H1 (cell line): ENCODE measurements around the gene MGAT5B. TPM values are rescaled to one million over a fixed set of nuclear protein-coding genes. Genes with fewer than 3 reads are reported as not detected.

Experiments
- CTCF ChIA-PET: fragments of 300-600 bp; sonication (Branson Sonifier 250); formaldehyde crosslinking; loops from one replicate; lab custom pipeline; 2021; ENCODE audit not compliant: partially characterized antibody; lab: Charles Lee
- POLR2A ChIA-PET: fragments of 300-600 bp; sonication (Branson Sonifier 250); formaldehyde crosslinking; loops from one replicate; lab custom pipeline; 2021; ENCODE audit warnings: inconsistent platforms; ENCODE audit not compliant: partially characterized antibody; lab: Charles Lee
- DNase-seq, 2 experiments: peaks; one replicate each; pipeline versions ENCODE4 v3.0.0 to v3.0.0-alpha.2; 2010 to 2022; ENCODE audit warnings: low spot score in 2 of 2, low read depth in 1 of 2, mixed read lengths in 1 of 2
- FAIRE-seq: peaks from 2 replicates; lab custom pipeline; 2011; peaks lifted over from hg19 to GRCh38; lab: Jason Lieb, UNC
- H2AFZ ChIP-seq: 2 replicates; pipeline ENCODE4 v1.8.1; 2012; ENCODE audit warnings: low read length, inconsistent platforms
- H2AK5ac ChIP-seq: 2 replicates; pipeline ENCODE4 v1.6.1; 2013; ENCODE audit warnings: low read depth, low read length
- H2BK120ac ChIP-seq: replicated peaks from 2 replicates; pipeline ENCODE3; 2013; ENCODE audit warnings: low read depth, low read length, inconsistent platforms
- H2BK12ac ChIP-seq: 2 replicates; pipeline ENCODE4 v1.6.1; 2013; ENCODE audit warnings: low read depth, low read length
- H2BK15ac ChIP-seq: 2 replicates; pipeline ENCODE4 v1.6.1; 2013; ENCODE audit warnings: low read length
- H2BK20ac ChIP-seq: 2 replicates; pipeline ENCODE4 v1.6.1; 2013; ENCODE audit warnings: low read length
- H2BK5ac ChIP-seq: 2 replicates; pipeline ENCODE4 v1.6.1; 2013; ENCODE audit warnings: low read depth, low read length
- H3K14ac ChIP-seq: 2 replicates; pipeline ENCODE4 v1.6.1; 2013; ENCODE audit warnings: inconsistent platforms; ENCODE audit not compliant: insufficient read length
- H3K18ac ChIP-seq: 2 replicates; pipeline ENCODE4 v1.6.1; 2013; ENCODE audit warnings: low read length; ENCODE audit errors: extremely low read depth
- H3K23ac ChIP-seq: 2 replicates; pipeline ENCODE4 v1.6.1; 2013; ENCODE audit warnings: inconsistent platforms; ENCODE audit not compliant: insufficient read length
- H3K23me2 ChIP-seq: 2 replicates; pipeline ENCODE4 v1.6.1; 2013; ENCODE audit warnings: low read depth, low read length
- H3K27ac ChIP-seq: 2 replicates; pipeline ENCODE4 v1.6.1; 2011; ENCODE audit warnings: low read depth, low read length, inconsistent platforms
- H3K27me3 ChIP-seq, 4 experiments: replicated peaks in 1 of 4; 1 replicate in 1 of 4; 2 replicates in 3 of 4; pipeline versions ENCODE4 v1.6.1 to v1.8.1; 2011 to 2013; ENCODE audit warnings: low read length in 3 of 4, mild to moderate bottlenecking in 3 of 4, inconsistent platforms in 2 of 4, mixed read lengths in 2 of 4, moderate library complexity in 1 of 4; ENCODE audit not compliant: control insufficient read depth in 3 of 4, insufficient read depth in 3 of 4; ENCODE audit errors: extremely low read depth in 1 of 4
- H3K36me3 ChIP-seq, 4 experiments: 2 replicates each; pipeline versions ENCODE4 v1.6.1 to v1.8.1; 2011 to 2013; ENCODE audit warnings: mild to moderate bottlenecking in 4 of 4, low read length in 3 of 4, moderate library complexity in 2 of 4, control low read depth in 1 of 4, inconsistent platforms in 1 of 4; ENCODE audit not compliant: insufficient read depth in 4 of 4, control insufficient read depth in 2 of 4
- H3K4ac ChIP-seq: replicated peaks from 2 replicates; pipeline ENCODE3; 2013; ENCODE audit warnings: low read length, low read depth, mixed read lengths, inconsistent platforms; ENCODE audit not compliant: insufficient read length
- H3K4me1 ChIP-seq, 4 experiments: replicated peaks in 1 of 4; 1 replicate in 1 of 4; 2 replicates in 3 of 4; pipeline versions ENCODE4 v1.6.1 to v1.8.1; 2011 to 2013; ENCODE audit warnings: low read length in 3 of 4, inconsistent platforms in 2 of 4, mixed read lengths in 1 of 4; ENCODE audit not compliant: insufficient read depth in 4 of 4, control insufficient read depth in 3 of 4
- H3K4me2 ChIP-seq, 2 experiments: 2 replicates each; pipeline versions ENCODE4 v1.6.1 to v1.8.1; 2011 to 2013; ENCODE audit warnings: low read depth in 2 of 2, low read length in 2 of 2, control low read depth in 1 of 2, inconsistent platforms in 1 of 2, mild to moderate bottlenecking in 1 of 2; ENCODE audit not compliant: insufficient read depth in 1 of 2
- H3K4me3 ChIP-seq, 4 experiments: fragments of 200-600, 300-600 bp in 1 of 4; sonication (generic), shearing (Covaris generic), sonication (Bioruptor Twin) in 1 of 4; 2 replicates each; pipeline versions ENCODE4 v1.5.1 to v1.8.1; 2011 to 2016; ENCODE audit warnings: low read length in 4 of 4, low read depth in 3 of 4, control low read depth in 2 of 4, inconsistent platforms in 2 of 4, mild to moderate bottlenecking in 2 of 4, mixed read lengths in 1 of 4, moderate library complexity in 1 of 4; ENCODE audit not compliant: insufficient read depth in 2 of 4; ENCODE audit errors: extremely low read depth in 1 of 4
- H3K56ac ChIP-seq: replicated peaks from 2 replicates; pipeline ENCODE3; 2013; ENCODE audit warnings: low read depth, mild to moderate bottlenecking, mixed read lengths, low read length, inconsistent platforms; ENCODE audit not compliant: insufficient read length
- H3K79me1 ChIP-seq: 2 replicates; pipeline ENCODE4 v1.6.1; 2013; ENCODE audit warnings: low read depth, low read length, control low read depth
- H3K79me2 ChIP-seq, 2 experiments: 2 replicates each; pipeline versions ENCODE4 v1.6.1 to v1.8.1; 2012 to 2013; ENCODE audit warnings: low read length in 2 of 2, mild to moderate bottlenecking in 2 of 2, inconsistent platforms in 1 of 2; ENCODE audit not compliant: insufficient read depth in 2 of 2, control insufficient read depth in 1 of 2
- H3K9ac ChIP-seq, 4 experiments: replicated peaks in 1 of 4; 1 replicate in 1 of 4; 2 replicates in 3 of 4; pipeline versions ENCODE4 v1.6.1 to v1.8.1; 2011 to 2013; ENCODE audit warnings: low read depth in 3 of 4, low read length in 3 of 4, control low read depth in 2 of 4, mild to moderate bottlenecking in 2 of 4, moderate library complexity in 2 of 4, inconsistent platforms in 1 of 4; ENCODE audit errors: extremely low read depth in 1 of 4
- H3K9me3 ChIP-seq, 2 experiments: 2 replicates each; pipeline versions ENCODE4 v1.6.1 to v1.8.1; 2012 to 2013; ENCODE audit warnings: mild to moderate bottlenecking in 2 of 2, moderate library complexity in 2 of 2, control low read depth in 1 of 2, inconsistent platforms in 1 of 2, low read depth in 1 of 2, low read length in 1 of 2, mixed read lengths in 1 of 2; ENCODE audit not compliant: insufficient read depth in 2 of 2
- H4K20me1 ChIP-seq, 2 experiments: replicated peaks in 1 of 2; 2 replicates each; pipeline versions ENCODE3 to v1.8.1; 2011 to 2013; ENCODE audit warnings: inconsistent platforms in 2 of 2, low read length in 2 of 2, mild to moderate bottlenecking in 1 of 2; ENCODE audit not compliant: insufficient read depth in 2 of 2, control insufficient read depth in 1 of 2
- H4K5ac ChIP-seq: 2 replicates; pipeline ENCODE4 v1.6.1; 2013; ENCODE audit warnings: low read length, low read depth, mixed read lengths, inconsistent platforms; ENCODE audit not compliant: insufficient read length
- H4K8ac ChIP-seq: 2 replicates; pipeline ENCODE4 v1.8.0; 2013; ENCODE audit warnings: mild to moderate bottlenecking, moderate library complexity, low read length, inconsistent platforms; ENCODE audit not compliant: insufficient read depth; ENCODE audit errors: extremely low read depth
- H4K91ac ChIP-seq: replicated peaks from 2 replicates; pipeline ENCODE3; 2013; ENCODE audit warnings: low read length, mixed read lengths, inconsistent platforms; ENCODE audit not compliant: insufficient read length
- BCL11A ChIP-seq, 2 experiments: IDR thresholded peaks; one replicate each; pipeline ENCODE4 v1.6.1; 2011; ENCODE audit warnings: low read depth in 2 of 2, low read length in 2 of 2, mild to moderate bottlenecking in 2 of 2
- BRCA1 ChIP-seq: IDR thresholded peaks from 2 replicates; pipeline ENCODE4 v1.6.1; 2012; ENCODE audit warnings: low read depth, low read length, improper control_type of control experiment
- GTF2F1 ChIP-seq: IDR thresholded peaks from 2 replicates; pipeline ENCODE4 v1.6.1; 2012; ENCODE audit warnings: low read depth, low read length, improper control_type of control experiment, borderline replicate concordance
- HDAC2 ChIP-seq, 2 experiments: fragments of 300-600 bp in 1 of 2; sonication (generic) in 1 of 2; IDR thresholded peaks; 2 replicates each; pipeline ENCODE4 v1.6.1; 2011 to 2012; ENCODE audit warnings: low read depth in 2 of 2, low read length in 2 of 2, mild to moderate bottlenecking in 2 of 2, moderate library complexity in 2 of 2, borderline replicate concordance in 1 of 2, inconsistent platforms in 1 of 2
- JUND ChIP-seq: IDR thresholded peaks from 2 replicates; pipeline ENCODE4 v1.6.1; 2011; ENCODE audit warnings: mild to moderate bottlenecking, improper control_type of control experiment, low read length
- MAX ChIP-seq: IDR thresholded peaks from 2 replicates; pipeline ENCODE4 v1.6.1; 2012; ENCODE audit warnings: inconsistent platforms
- NANOG ChIP-seq: IDR thresholded peaks from 2 replicates; pipeline ENCODE4 v1.6.1; 2011; ENCODE audit warnings: low read length, low read depth, mild to moderate bottlenecking, inconsistent platforms; ENCODE audit not compliant: insufficient read depth, poor library complexity, severe bottlenecking
- RAD21 ChIP-seq, 2 experiments: IDR thresholded peaks in 1 of 2; conservative IDR thresholded peaks in 1 of 2; 2 replicates each; pipeline ENCODE4 v1.6.1; 2011; ENCODE audit warnings: low read depth in 2 of 2, low read length in 2 of 2, improper control_type of control experiment in 1 of 2, inconsistent platforms in 1 of 2, mild to moderate bottlenecking in 1 of 2, moderate library complexity in 1 of 2
- SP1 ChIP-seq: IDR thresholded peaks from 2 replicates; pipeline ENCODE4 v1.6.1; 2011; ENCODE audit warnings: low read depth, low read length
- WGBS, 2 experiments: shearing (Covaris generic) in 1 of 2; methylation state at CpG; one replicate each; pipeline versions ENCODE4 v1.1.6 to v1.1.7; 2013 to 2015; ENCODE audit warnings: low lambda C conversion rate in 2 of 2, mixed read lengths in 2 of 2, inconsistent platforms in 1 of 2, low coverage in 1 of 2, missing lambda C conversion rate in 1 of 2; ENCODE audit not compliant: insufficient replicate concordance in 2 of 2, insufficient coverage in 1 of 2, insufficient read length in 1 of 2; ENCODE audit errors: extremely low coverage in 1 of 2, missing lambda C conversion rate in 1 of 2; 5-methylcytosine and 5-hydroxymethylcytosine counted together
- polyA plus RNA-seq, 7 experiments: library from polyadenylated mRNA; depleted of rRNA in 3 of 7; stranded (reverse) in 5 of 7; unstranded in 2 of 7; fragments of >200 nt in 5 of 7; fragments of 200-250 nt in 2 of 7; gene quantifications; 1 replicate in 5 of 7; 2 replicates in 1 of 7; 4 replicates in 1 of 7; pipeline versions ENCODE4 v1.2.1 to v1.2.3, GENCODE V29; 2011 to 2013; ENCODE audit warnings: missing spikeins in 2 of 7, mixed read lengths in 2 of 7
- total RNA-seq: library from RNA; stranded (reverse); fragmentation: NEBNext Ultra II Directional; extraction: Animal tissue kit (Norgen Biotek cat#: 25700); gene quantifications from 2 replicates; pipeline ENCODE4 v1.2.1, GENCODE V29; 2021

Gene MGAT5B
- total and polyA plus RNA-seq, 2 of the 8 experiments (the other 6 are each of a cell fraction or from before 2014, with no cell fraction given), result 7.9 to 8.2 TPM

- H3K56ac ChIP-seq, result no peak overlapping the region
- no peak overlapping the region for H3K4me2 ChIP-seq
- peaks cover 0 to 2% (median 0%) of the 10 kb centered on the region in 4 experiments; a peak in 1 of 7 replicates for H3K4me1 ChIP-seq
- H3K79me2 ChIP-seq, result no peaks in the 10 kb centered on the region
- no peak overlapping the region for H2BK5ac ChIP-seq
- no peak overlapping the region for H3K4ac ChIP-seq
- no peak overlapping the region for H2AFZ ChIP-seq
- no peak overlapping the region for H3K18ac ChIP-seq
- WGBS, 2 experiments, result 80% methylated on average over 2 of the region's 2 CpGs; no CpG with 5 or more reads in 1 of the 2 experiments
- DNase-seq (no peak), FAIRE-seq (no peak)
- H4K5ac ChIP-seq, result no peak overlapping the region
- H2BK15ac ChIP-seq, result no peak overlapping the region
- H3K79me1 ChIP-seq, result no peaks in the 10 kb centered on the region
- no peaks in the 10 kb centered on the region for H3K36me3 ChIP-seq
- no peak overlapping the region for H2AK5ac ChIP-seq
- H3K9me3 ChIP-seq, result 0 out of 4 replicates have a peak, but pooled peaks cover 0 to 3% of the 10 kb centered on the region in 2 experiments
- H3K9ac ChIP-seq, result no peak overlapping the region
- H3K27ac ChIP-seq, result no peak overlapping the region
- no peak overlapping the region for H3K14ac ChIP-seq
- POLR2A ChIA-PET, result no interaction called here
- H4K8ac ChIP-seq, result no peak overlapping the region
- H3K23me2 ChIP-seq, result no peaks in the 10 kb centered on the region
- TF ChIP-seq MAX, result no peak
- no peak for TF ChIP-seq BCL11A (IDR thresholded peaks at IDR 0.05; ENCODE audit: low read depth in 2 of 2, low read length in 2 of 2)
- no peak for TF ChIP-seq BRCA1
- no peak for TF ChIP-seq JUND
- no peak for TF ChIP-seq SP1
- TF ChIP-seq GTF2F1, result no peak
- TF ChIP-seq NANOG, result no peak
- no peak for TF ChIP-seq HDAC2 (IDR thresholded peaks at IDR 0.05; ENCODE audit: borderline replicate concordance in 1 of 2, low read depth in 2 of 2, low read length in 2 of 2)
- TF ChIP-seq RAD21 (IDR thresholded peaks at IDR 0.05 in 1 of 2, conservative IDR thresholded peaks at IDR 0.05 in 1 of 2; ENCODE audit: low read depth in 2 of 2, low read length in 2 of 2), result no peak
- no peak overlapping the region for H4K91ac ChIP-seq
- peaks cover 0 to 9% of the 10 kb centered on the region in 2 experiments for H4K20me1 ChIP-seq
- no peak overlapping the region for H2BK20ac ChIP-seq
- H3K4me3 ChIP-seq, result no peak overlapping the region
- no peak overlapping the region for H2BK120ac ChIP-seq
- H3K27me3 ChIP-seq, result no peaks in the 10 kb centered on the region
- no peak overlapping the region for H3K23ac ChIP-seq
- H2BK12ac ChIP-seq, result no peak overlapping the region
- CTCF ChIA-PET, result interaction anchor here (0.5 to 1.7 kb wide), 9 partner anchors 9 to 909 kb away, joined by 3 to 6 read pairs (median 4); no protein-coding TSS in a partner anchor
These were observed 61.4 kb downstream of the MGAT5B start for GRCh38 chr17:76929601-76930000.
